Retinal pigment epithelial cell (primary cell): ENCODE data around the gene CACNA1F.

Experiments
- DNase-seq: peaks from one replicate; pipeline ENCODE4 v3.0.0-alpha.2; 2010; ENCODE audit warnings: low read depth
- H3K4me3 ChIP-seq: 2 replicates; pipeline ENCODE4 v1.5.1; 2011; ENCODE audit warnings: mild to moderate bottlenecking, low read length, control low read depth, moderate library complexity
- CTCF ChIP-seq: conservative IDR thresholded peaks from 2 replicates; pipeline ENCODE4 v1.5.1; 2011; ENCODE audit warnings: low read depth, low read length, control low read depth, inconsistent platforms

The CACNA1F gene

GRCh38 chrX:49191574-49192011 is 41.5 kb downstream of the CACNA1F start:
- H3K4me3 ChIP-seq = peak overlapping the region; percentile 69
- TF ChIP-seq CTCF = no peak
- no peak for DNase-seq

GRCh38 chrX:49190821-49191573 is 42.1 kb downstream of the CACNA1F start:
- TF ChIP-seq CTCF = no peak
- peak overlapping the region; percentile 69 for H3K4me3 ChIP-seq
- DNase-seq = peak; percentile 98

GRCh38 chrX:49189606-49190005 is 43.5 kb downstream of the CACNA1F start:
- no peak for TF ChIP-seq CTCF
- H3K4me3 ChIP-seq = no peak overlapping the region
- no peak for DNase-seq

- DNase-seq = no peak
- TF ChIP-seq CTCF = no peak
- H3K4me3 ChIP-seq = no peak overlapping the region
These were observed 44.6 kb downstream of the CACNA1F start for GRCh38 chrX:49188468-49189076.

- no peak for TF ChIP-seq CTCF
- no peak overlapping the region for H3K4me3 ChIP-seq
- DNase-seq = no peak
These were observed 45.6 kb downstream of the CACNA1F start for GRCh38 chrX:49187526-49187925.

- TF ChIP-seq CTCF = no peak
- H3K4me3 ChIP-seq = no peak overlapping the region
- no peak for DNase-seq
These were observed 46.1 kb downstream of the CACNA1F start for GRCh38 chrX:49187028-49187394.
